ENCODE data around the gene ZNG1E. TPM values are rescaled to one million over a fixed set of nuclear protein-coding genes. Genes with fewer than 3 reads are reported as not detected.

The ZNG1E gene
- total RNA-seq (2022; extraction: Qiagen RNA extraction; ENCODE audit: low read depth) = 63.3 to 101 TPM (median 66.8 TPM) in 5 replicates

DNA sequence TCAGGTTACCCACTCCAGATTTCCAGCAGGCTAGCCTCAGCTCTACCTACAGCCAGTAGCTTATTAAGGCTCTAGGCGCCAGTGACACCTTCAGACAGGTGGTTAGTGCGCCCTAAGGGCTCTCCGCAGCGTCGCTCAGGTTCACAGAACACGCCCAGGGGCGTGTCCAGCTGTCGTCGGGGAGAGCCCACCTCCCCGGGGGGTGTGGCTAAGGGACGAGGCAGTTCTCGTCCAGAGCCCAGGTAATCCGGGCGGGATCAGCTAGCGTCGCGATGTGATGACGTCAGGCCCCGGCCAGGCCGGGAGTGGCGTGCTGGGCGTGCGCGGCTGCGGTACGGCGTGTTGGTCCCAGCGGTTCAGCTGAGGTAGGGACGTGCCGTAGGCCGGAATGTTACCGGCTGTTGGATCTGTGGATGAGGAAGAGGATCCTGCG is at the start of gene ZNG1E:
TSS of gene ZNG1E (plus strand) at position 340 of the 433 bp plus-strand sequence. CDS start at position 389, 49 bp downstream.

DNA sequence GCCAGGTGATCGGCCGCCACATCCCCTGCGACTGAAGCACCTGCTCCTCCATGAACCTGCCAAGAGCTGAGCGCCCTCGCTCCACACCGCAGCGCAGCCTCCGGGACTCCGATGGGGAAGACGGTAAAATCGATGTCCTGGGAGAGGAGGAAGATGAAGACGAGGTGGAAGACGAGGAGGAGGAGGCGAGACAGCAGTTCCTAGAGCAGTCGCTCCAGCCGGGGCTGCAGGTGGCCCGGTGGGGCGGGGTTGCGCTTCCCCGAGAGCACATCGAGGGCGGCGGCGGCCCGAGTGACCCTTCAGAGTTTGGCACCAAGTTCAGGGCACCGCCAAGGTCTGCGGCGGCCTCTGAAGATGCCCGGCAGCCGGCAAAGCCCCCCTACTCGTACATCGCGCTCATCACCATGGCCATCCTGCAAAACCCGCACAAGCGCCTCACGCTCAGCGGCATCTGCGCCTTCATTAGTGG is 61.4 kb downstream of the ZNG1E start, which contains the start of gene FOXD4L4:
TSS of gene FOXD4L4 (plus strand) at position 51 of the 469 bp plus-strand sequence. CDS start at position 51, 0 bp downstream.

Other genes with a start within 250 kb of the ZNG1E start
- gene FOXD4L4, start 61.2 kb downstream of the ZNG1E start, total RNA-seq (2022; extraction: Qiagen RNA extraction; ENCODE audit: low read depth) = 0.08 to 0.13 TPM (median 0.13 TPM) in 3 of 5 replicates, not detected in the others